K562 (cell line): ENCODE measurements around the gene GYS1. TPM values are rescaled to one million over a fixed set of nuclear protein-coding genes. Genes with fewer than 3 reads are reported as not detected.

Experiments
- BACH1 ChIP-seq: fragments of 200-800 bp; sonication (Bioruptor generic); IDR thresholded peaks from 2 replicates; pipeline ENCODE4 v1.6.1; 2016; ENCODE audit warnings: missing genetic modification characterization, missing compliant biosample characterization
- FOSL1 ChIP-seq: fragments of 200-800 bp; sonication (Bioruptor generic); conservative IDR thresholded peaks from 2 replicates; pipeline ENCODE4 v1.6.1; 2016; ENCODE audit warnings: missing genetic modification characterization, missing compliant biosample characterization
- GTF2E2 ChIP-seq: fragments of 200-800 bp; sonication (Bioruptor generic); IDR thresholded peaks from 2 replicates; pipeline ENCODE4 v1.6.1; 2016; ENCODE audit warnings: missing genetic modification characterization, missing compliant biosample characterization
- MLX ChIP-seq, 2 experiments: fragments of 450-650 bp in 1 of 2; sonication (generic) in 1 of 2; formaldehyde crosslinking; conservative IDR thresholded peaks; 2 replicates each; pipeline versions ENCODE4 v1.4.0 to v1.8.1; 2020 to 2022; ENCODE audit warnings: mild to moderate bottlenecking in 1 of 2, missing genetic modification reagents in 1 of 2
- NCOR1 ChIP-seq: fragments of 450-650 bp; IDR thresholded peaks from 2 replicates; pipeline ENCODE4 v1.6.1; 2016; ENCODE audit warnings: mild to moderate bottlenecking, moderate library complexity
- RERE ChIP-seq: sonication (generic); formaldehyde crosslinking; IDR thresholded peaks from 2 replicates; pipeline ENCODE4 v1.8.0; 2023; ENCODE audit warnings: missing genetic modification reagents, mild to moderate bottlenecking, borderline replicate concordance
- RREB1 ChIP-seq: fragments of 250-450 bp; sonication (Bioruptor Pico); IDR thresholded peaks from 2 replicates; pipeline ENCODE4 v1.4.0; 2020
- TRIM28 ChIP-seq: fragments of 450-650 bp; IDR thresholded peaks from 2 replicates; pipeline ENCODE4 v1.6.1; 2017
- polyA plus RNA-seq, 8 experiments: library from polyadenylated mRNA; depleted of rRNA in 4 of 8; stranded (reverse) in 5 of 8; unstranded in 3 of 8; fragments of >200 nt; fragmentation: Nextera tagmentation in 2 of 8; fragmentation: Illumina TruSeq in 1 of 8; extraction: Ambion mirVana in 2 of 8; extraction: Trizol in 1 of 8; gene quantifications; 2 replicates each; pipeline versions ENCODE4 v1.2.1 to v1.2.3, GENCODE V29; 2011 to 2014; ENCODE audit warnings: inconsistent platforms in 1 of 8, missing spikeins in 1 of 8
- total RNA-seq, 7 experiments: library from RNA; depleted of rRNA in 6 of 7; stranded (reverse); fragments of >200 nt in 6 of 7; fragmentation: Illumina TruSeq in 2 of 7; extraction: Trizol in 2 of 7; gene quantifications; 2 replicates each; pipeline versions ENCODE4 v1.2.1 to v1.2.3, GENCODE V29; 2011 to 2021; ENCODE audit warnings: low replicate concordance in 1 of 7

Gene GYS1
- total and polyA plus RNA-seq, 9 of the 15 experiments (the other 6 are each of a cell fraction or from before 2014, with no cell fraction given) = 1.9 to 31.1 (median 15.2) TPM

GRCh38 chr19:48963371-48964204 lies 29.5 kb downstream of the GYS1 start (continued):
- TF ChIP-seq FOSL1 (peak; percentile 97), MLX (CRISPR knock-in tag; conservative IDR thresholded peaks at IDR 0.05) (no peak), TRIM28 (peak; percentile 56; the same call in 1 of the 2 replicates), RERE (CRISPR knock-in tag) (no peak), NCOR1 (peak; percentile 79), BACH1 (tag) (peak; percentile 100), RREB1 (0 out of 2 replicates have a peak, but pooled peaks have one; percentile 20), GTF2E2 (tag) (no peak)
